PC-3 (cell line): ENCODE measurements around the gene KCNK16. TPM values are rescaled to one million over a fixed set of nuclear protein-coding genes. Genes with fewer than 3 reads are reported as not detected.

ENCODE experiments used
- ATAC-seq: fragments of 200-7000 bp; cut with Tn5 transposase; 2 replicates; pipeline ENCODE4 v1.9.1; 2020; ENCODE audit warnings: mild to moderate bottlenecking, moderate library complexity
- BruUV-seq: library from RNA; stranded (reverse); fragments of 400-500 nt; replicated peaks from 2 replicates; lab custom pipeline; 2021; lab: Mats Ljungman, UMichigan
- CTCF ChIA-PET: fragments of 300-600 bp; sonication (Branson Sonifier 250); formaldehyde crosslinking; loops from one replicate; lab custom pipeline; 2022; ENCODE audit warnings: antibody characterized with exemption; lab: Charles Lee
- POLR2A ChIA-PET: fragments of 300-600 bp; sonication (Branson Sonifier 250); formaldehyde crosslinking; loops from one replicate; lab custom pipeline; 2022; ENCODE audit warnings: antibody characterized with exemption; ENCODE audit not compliant: unreplicated experiment; lab: Charles Lee
- DNase-seq: peaks from one replicate; pipeline ENCODE4 v3.0.0-alpha.2; 2015
- H2AFZ ChIP-seq: fragments of 300-600 bp; sonication (generic); 2 replicates; pipeline ENCODE4 v1.6.0; 2016; ENCODE audit warnings: antibody characterized with exemption, low read length
- H3F3A ChIP-seq: fragments of 300-600 bp; sonication (generic); one replicate; pipeline ENCODE4 v1.6.0; 2017; ENCODE audit warnings: antibody characterized with exemption, low read length, control low read depth, mild to moderate bottlenecking; ENCODE audit not compliant: unreplicated experiment
- H3K27ac ChIP-seq: fragments of 300-600 bp; sonication (generic); 2 replicates; pipeline ENCODE4 v1.5.1; 2016; ENCODE audit warnings: mild to moderate bottlenecking, low read length
- H3K27me3 ChIP-seq: fragments of 300-600 bp; sonication (generic); 2 replicates; pipeline ENCODE4 v1.6.1; 2016; ENCODE audit warnings: low read length, mixed read lengths
- H3K36me3 ChIP-seq: fragments of 300-600 bp; sonication (generic); 2 replicates; pipeline ENCODE4 v1.6.1; 2016; ENCODE audit warnings: low read depth, mixed run types, low read length, mixed read lengths
- H3K4me1 ChIP-seq: fragments of 300-600 bp; sonication (generic); 2 replicates; pipeline ENCODE4 v1.5.1; 2016; ENCODE audit warnings: low read length; ENCODE audit not compliant: insufficient read depth
- H3K4me2 ChIP-seq: fragments of 300-600 bp; sonication (generic); 2 replicates; pipeline ENCODE4 v1.6.0; 2016; ENCODE audit warnings: low read length
- H3K4me3 ChIP-seq: fragments of 300-600 bp; sonication (generic); 2 replicates; pipeline ENCODE4 v1.5.1; 2016; ENCODE audit warnings: mild to moderate bottlenecking, low read length, mixed read lengths
- H3K79me2 ChIP-seq: fragments of 300-600 bp; sonication (generic); 2 replicates; pipeline ENCODE4 v1.6.1; 2017; ENCODE audit warnings: low read length, mixed read lengths
- H3K9ac ChIP-seq: fragments of 300-600 bp; sonication (generic); 2 replicates; pipeline ENCODE4 v1.6.0; 2016; ENCODE audit warnings: mild to moderate bottlenecking, low read length
- H3K9me2 ChIP-seq: fragments of 300-600 bp; sonication (generic); replicated peaks from 2 replicates; pipeline ENCODE4 v1.6.1; 2016; ENCODE audit warnings: mixed run types, low read length, mixed read lengths
- H3K9me3 ChIP-seq: fragments of 300-600 bp; sonication (generic); 2 replicates; pipeline ENCODE4 v1.6.1; 2016; ENCODE audit warnings: low read length, mixed read lengths
- H4K20me1 ChIP-seq: fragments of 300-600 bp; sonication (generic); 2 replicates; pipeline ENCODE4 v1.6.1; 2016; ENCODE audit warnings: low read length, mixed read lengths
- CTCF ChIP-seq: fragments of 300-600 bp; sonication (generic); conservative IDR thresholded peaks from 2 replicates; pipeline ENCODE4 v1.5.1; 2017; ENCODE audit warnings: antibody characterized with exemption, low read depth, mild to moderate bottlenecking, low read length
- EZH2 ChIP-seq: fragments of 300-600 bp; sonication (generic); IDR thresholded peaks from one replicate; pipeline ENCODE4 v1.6.1; 2017; ENCODE audit warnings: antibody characterized with exemption, mild to moderate bottlenecking, low read length; ENCODE audit not compliant: unreplicated experiment
- EZH2phosphoT487 ChIP-seq: fragments of 300-600 bp; sonication (generic); IDR thresholded peaks from 2 replicates; pipeline ENCODE4 v1.6.1; 2018; ENCODE audit warnings: mild to moderate bottlenecking, antibody characterized with exemption, low read length, borderline replicate concordance
- intact Hi-C: fragments of 100-400 bp; cut with micrococcal nuclease; formaldehyde crosslinking; loops from 2 replicates; pipeline ENCODE4 v1.9.0; 2023
- total RNA-seq: library from RNA; depleted of rRNA; stranded (reverse); fragments of >200 nt; gene quantifications from 2 replicates; pipeline ENCODE4 v1.2.3, GENCODE V29; 2014

Gene KCNK16
- total RNA-seq, 1 experiment from 2014 or later = not detected

GRCh38 chr6:39367700-39368099 lies 45.2 kb upstream of the KCNK16 start:
- intact Hi-C loops = no loop called here
- ATAC-seq (no peak), DNase-seq (no peak)
- Histone ChIP-seq H3K27me3 (peaks cover 16% of the 10 kb centered on the region), H3K79me2 (no peaks in the 10 kb centered on the region), H3K4me1 (peaks cover 5% of the 10 kb centered on the region; the same call in 1 of the 2 replicates), H3K9me3 (no peaks in the 10 kb centered on the region), H3K9ac (no peak overlapping the region), H3K27ac (no peak overlapping the region), H3K36me3 (no peaks in the 10 kb centered on the region), H3K4me3 (no peak overlapping the region), H3K4me2 (no peak overlapping the region), H4K20me1 (no peaks in the 10 kb centered on the region), H2AFZ (no peak overlapping the region), H3K9me2 (no peaks in the 10 kb centered on the region), H3F3A (no peaks in the 10 kb centered on the region)
- CTCF ChIA-PET = no interaction called here
- POLR2A ChIA-PET = no interaction called here
- no TSS peak for BruUV-seq
- TF ChIP-seq EZH2phosphoT487 (no peak), CTCF (no peak), EZH2 (no peak)

GRCh38 chr6:39366931-39367618 lies 44.6 kb upstream of the KCNK16 start:
- Histone ChIP-seq H3K9me3 (no peaks in the 10 kb centered on the region), H4K20me1 (no peaks in the 10 kb centered on the region), H3K9me2 (no peaks in the 10 kb centered on the region), H3K4me1 (peaks cover 5% of the 10 kb centered on the region; the same call in 1 of the 2 replicates), H3F3A (no peaks in the 10 kb centered on the region), H3K36me3 (no peaks in the 10 kb centered on the region), H3K27me3 (peaks cover 10% of the 10 kb centered on the region), H3K4me3 (no peak overlapping the region), H3K9ac (no peak overlapping the region), H3K79me2 (no peaks in the 10 kb centered on the region), H2AFZ (no peak overlapping the region), H3K4me2 (no peak overlapping the region), H3K27ac (no peak overlapping the region)
- intact Hi-C loops = no loop called here
- BruUV-seq = no TSS peak
- TF ChIP-seq EZH2 (no peak), CTCF (no peak), EZH2phosphoT487 (no peak)
- DNase-seq (no peak), ATAC-seq (no peak)
- ChIA-PET POLR2A (no interaction called here), CTCF (no interaction called here)
